Lower lobe of right lung (tissue), 2 donors: ENCODE data around the gene ANKDD1A. TPM values are rescaled to one million over a fixed set of nuclear protein-coding genes. Genes with fewer than 3 reads are reported as not detected.

Experiments used
- ATAC-seq, 2 donors: fragments of 200-7000 bp; cut with Tn5 transposase; one replicate each; pipeline ENCODE4 v1.9.1; 2020 to 2022; ENCODE audit warnings: mild to moderate bottlenecking in 2 of 2, moderate library complexity in 2 of 2
- DNase-seq: peaks from one replicate; pipeline ENCODE4 v3.0.0-alpha.2; 2020
- H3K27ac ChIP-seq: fragments of 200-600 bp; one replicate; pipeline ENCODE4 v1.8.0; 2022
- H3K27me3 ChIP-seq: fragments of 200-600 bp; one replicate; pipeline ENCODE4 v1.8.0; 2022; ENCODE audit warnings: low read depth
- H3K36me3 ChIP-seq: fragments of 200-600 bp; one replicate; pipeline ENCODE4 v1.8.0; 2022; ENCODE audit warnings: mild to moderate bottlenecking
- H3K4me1 ChIP-seq: fragments of 200-600 bp; one replicate; pipeline ENCODE4 v1.8.0; 2022
- H3K4me3 ChIP-seq: fragments of 200-600 bp; one replicate; pipeline ENCODE4 v1.8.0; 2022; ENCODE audit warnings: mild to moderate bottlenecking
- H3K9me3 ChIP-seq: fragments of 200-600 bp; one replicate; pipeline ENCODE4 v1.8.0; 2022
- intact Hi-C: fragments of 100-400 bp; cut with DNase I; formaldehyde crosslinking; loops from one replicate; pipeline ENCODE4 v1.11.0; 2022
- total RNA-seq: library from RNA; stranded (reverse); fragmentation: NEBNext Ultra II Directional; extraction: Animal tissue kit (Norgen Biotek cat#: 25700); gene quantifications from one replicate; pipeline ENCODE4 v1.2.1, GENCODE V29; 2021
- TF ChIP-seq, protein P1 (sequence below): fragments of 200-600 bp; IDR thresholded peaks from one replicate; pipeline ENCODE4 v1.8.0; 2022; ENCODE audit warnings: antibody characterized with exemption, mild to moderate bottlenecking
- donor health status: DM: no; HTN: yes; CAD: no; lungs with severe emphysema.

ANKDD1A gene
- total RNA-seq, 1 donor from 2014 or later, result 5.0 TPM

DNA sequence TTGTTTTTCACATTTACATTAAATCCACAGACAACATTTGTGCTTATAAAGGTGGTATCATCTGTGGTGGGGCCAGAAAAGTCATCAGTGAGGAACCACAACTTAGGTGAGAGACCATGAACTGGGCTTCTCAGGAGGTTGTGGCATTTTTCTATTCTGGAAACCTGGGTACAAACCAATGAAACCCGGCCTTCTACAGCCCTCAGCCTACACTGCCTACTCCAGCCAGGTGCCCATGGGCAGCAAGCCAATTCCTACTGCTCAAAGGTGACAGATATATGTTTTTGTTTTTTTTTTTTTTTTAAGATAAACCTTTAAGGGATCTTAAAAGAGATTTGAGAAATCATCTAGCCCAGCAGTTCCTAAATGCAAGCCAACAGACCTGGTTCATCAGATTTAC is 57.7 kb downstream of the ANKDD1A start:
- peaks cover 95% of the 10 kb centered on the region for H3K36me3 ChIP-seq

GRCh38 chr15:64970698-64971097 is 59.0 kb downstream of the ANKDD1A start:
- ATAC-seq (peak in 1 of 2 donors; percentile 47), DNase-seq (peak; percentile 68)
- H3K27ac ChIP-seq, result no peak overlapping the region
- no peaks in the 10 kb centered on the region for H3K27me3 ChIP-seq
- peaks cover 95% of the 10 kb centered on the region for H3K36me3 ChIP-seq
- H3K9me3 ChIP-seq, result no peaks in the 10 kb centered on the region
- intact Hi-C loops, result no loop called here
- H3K4me3 ChIP-seq, result no peak overlapping the region
- H3K4me1 ChIP-seq, result no peaks in the 10 kb centered on the region
- TF ChIP-seq, protein P1, sequence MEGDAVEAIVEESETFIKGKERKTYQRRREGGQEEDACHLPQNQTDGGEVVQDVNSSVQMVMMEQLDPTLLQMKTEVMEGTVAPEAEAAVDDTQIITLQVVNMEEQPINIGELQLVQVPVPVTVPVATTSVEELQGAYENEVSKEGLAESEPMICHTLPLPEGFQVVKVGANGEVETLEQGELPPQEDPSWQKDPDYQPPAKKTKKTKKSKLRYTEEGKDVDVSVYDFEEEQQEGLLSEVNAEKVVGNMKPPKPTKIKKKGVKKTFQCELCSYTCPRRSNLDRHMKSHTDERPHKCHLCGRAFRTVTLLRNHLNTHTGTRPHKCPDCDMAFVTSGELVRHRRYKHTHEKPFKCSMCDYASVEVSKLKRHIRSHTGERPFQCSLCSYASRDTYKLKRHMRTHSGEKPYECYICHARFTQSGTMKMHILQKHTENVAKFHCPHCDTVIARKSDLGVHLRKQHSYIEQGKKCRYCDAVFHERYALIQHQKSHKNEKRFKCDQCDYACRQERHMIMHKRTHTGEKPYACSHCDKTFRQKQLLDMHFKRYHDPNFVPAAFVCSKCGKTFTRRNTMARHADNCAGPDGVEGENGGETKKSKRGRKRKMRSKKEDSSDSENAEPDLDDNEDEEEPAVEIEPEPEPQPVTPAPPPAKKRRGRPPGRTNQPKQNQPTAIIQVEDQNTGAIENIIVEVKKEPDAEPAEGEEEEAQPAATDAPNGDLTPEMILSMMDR, result no peak

More for the DNA sequence above, 57.7 kb downstream of the ANKDD1A start:
- no peak for DNase-seq
- no peak overlapping the region for H3K27ac ChIP-seq
- H3K27me3 ChIP-seq, result no peaks in the 10 kb centered on the region
- H3K4me3 ChIP-seq, result no peak overlapping the region
- TF ChIP-seq, protein P1, result no peak
- no peaks in the 10 kb centered on the region for H3K9me3 ChIP-seq
- H3K4me1 ChIP-seq, result no peaks in the 10 kb centered on the region
- ATAC-seq, result no peak
- intact Hi-C loops, result no loop called here

DNA sequence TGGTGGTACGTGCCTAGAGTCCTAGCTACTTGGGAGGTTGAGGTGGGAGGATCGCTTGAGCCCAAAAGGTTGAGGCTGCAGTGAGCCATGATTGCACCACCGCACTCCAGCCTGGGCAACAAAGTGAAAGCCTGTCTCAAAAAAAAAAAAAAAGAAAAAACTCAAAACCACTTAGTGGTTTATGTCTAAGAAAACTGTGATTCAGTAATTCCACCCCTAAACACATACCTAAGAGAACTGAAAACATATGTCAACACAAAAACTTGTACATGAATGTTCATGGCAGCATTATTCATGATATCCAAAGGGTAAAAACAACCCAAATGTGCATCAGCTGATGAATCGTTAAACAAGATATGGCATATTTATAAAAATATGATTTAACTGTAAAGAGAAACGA is 63.7 kb downstream of the ANKDD1A start:
- no peak overlapping the region for H3K27ac ChIP-seq
- no peak for DNase-seq
- TF ChIP-seq, protein P1, result no peak
- H3K4me3 ChIP-seq, result no peak overlapping the region
- H3K27me3 ChIP-seq, result no peaks in the 10 kb centered on the region
- intact Hi-C loops, result no loop called here
- no peaks in the 10 kb centered on the region for H3K9me3 ChIP-seq
- peaks cover 98% of the 10 kb centered on the region for H3K36me3 ChIP-seq
- H3K4me1 ChIP-seq, result no peaks in the 10 kb centered on the region
- no peak for ATAC-seq

DNA sequence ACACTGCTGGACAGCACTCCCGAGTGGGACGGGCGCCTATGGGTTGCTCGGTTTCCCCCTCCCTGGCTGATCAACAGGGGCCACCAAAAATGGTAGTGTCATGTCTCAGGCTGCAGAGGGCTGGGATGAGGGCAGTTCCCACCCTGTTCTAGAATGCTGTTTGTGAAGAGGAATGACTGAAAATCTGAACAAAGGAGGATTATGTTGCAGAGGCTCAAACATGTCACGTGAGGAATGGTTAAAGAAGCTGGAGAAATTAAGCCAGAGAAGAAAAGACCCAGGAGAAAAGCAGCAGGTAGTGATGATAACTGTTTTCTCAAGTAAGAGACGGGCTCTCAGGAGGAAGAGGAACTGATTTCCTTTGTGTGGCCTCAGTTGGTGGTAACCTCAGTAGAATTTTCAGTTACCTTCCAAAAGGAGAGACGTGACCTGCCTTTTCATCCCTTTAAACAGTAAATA is 67.6 kb downstream of the ANKDD1A start:
- peaks cover 85% of the 10 kb centered on the region for H3K36me3 ChIP-seq

GRCh38 chr15:64981812-64982431 is 70.2 kb downstream of the ANKDD1A start:
- TF ChIP-seq, protein P1, result no peak
- Histone ChIP-seq H3K9me3 (no peaks in the 10 kb centered on the region), H3K4me1 (peaks cover 43% of the 10 kb centered on the region), H3K4me3 (no peak overlapping the region), H3K27ac (peak overlapping the region; percentile 9), H3K27me3 (no peaks in the 10 kb centered on the region), H3K36me3 (peaks cover 58% of the 10 kb centered on the region)
- no peak for DNase-seq
- intact Hi-C loops, result no loop called here
- ATAC-seq, result no peak

More for the DNA sequence above, 67.6 kb downstream of the ANKDD1A start:
- no peaks in the 10 kb centered on the region for H3K9me3 ChIP-seq
- ATAC-seq, result no peak
- no peak for DNase-seq
- intact Hi-C loops, result no loop called here
- H3K4me1 ChIP-seq, result peaks cover 16% of the 10 kb centered on the region
- no peak overlapping the region for H3K27ac ChIP-seq
- no peak overlapping the region for H3K4me3 ChIP-seq
- H3K27me3 ChIP-seq, result no peaks in the 10 kb centered on the region
- TF ChIP-seq, protein P1, result no peak
